GM13977 (cell line): ENCODE measurements around the gene DHFR2.
"Not testable (repeated sequence)": the region's sequence is repeated elsewhere in the genome, so short reads cannot be mapped to it uniquely, and the experiment has no call there.

Source experiments
- DNase-seq: peaks from one replicate; pipeline ENCODE4 v3.0.0; 2012; ENCODE audit warnings: low spot score
- CTCF ChIP-seq: IDR thresholded peaks from 2 replicates; pipeline ENCODE4 v1.5.1; 2012; ENCODE audit warnings: mild to moderate bottlenecking, control low read depth; ENCODE audit not compliant: insufficient read depth; ENCODE audit errors: extremely low read depth, missing control alignments
- in situ Hi-C: fragments of 300-500 bp; cut with MboI; formaldehyde crosslinking; loops from one replicate; pipeline ENCODE4 v1.12.0; 2022; ENCODE audit warnings: low sequenced_read_pairs, low pct_unique_long_range_greater_than_20kb, mixed read lengths, inconsistent platforms; ENCODE audit not compliant: unreplicated experiment

Gene DHFR2

GRCh38 chr3:94062513-94063404, at the start of gene DHFR2, which contains the start of gene NSUN3:
TSS of gene DHFR2 (minus strand) at chr3:94062916. CDS start at chr3:94061511, 1,405 bp downstream.
TSS of gene NSUN3 (plus strand) at chr3:94063061. CDS start at chr3:94063127, 66 bp downstream.
- TF ChIP-seq CTCF: no peak
- peak; percentile 74 for DNase-seq
- in situ Hi-C loops: no loop called here

GRCh38 chr3:94110854-94111253, 48.1 kb upstream of the DHFR2 start:
- TF ChIP-seq CTCF: no peak
- DNase-seq: no peak
- in situ Hi-C loops: no loop called here

DNA sequence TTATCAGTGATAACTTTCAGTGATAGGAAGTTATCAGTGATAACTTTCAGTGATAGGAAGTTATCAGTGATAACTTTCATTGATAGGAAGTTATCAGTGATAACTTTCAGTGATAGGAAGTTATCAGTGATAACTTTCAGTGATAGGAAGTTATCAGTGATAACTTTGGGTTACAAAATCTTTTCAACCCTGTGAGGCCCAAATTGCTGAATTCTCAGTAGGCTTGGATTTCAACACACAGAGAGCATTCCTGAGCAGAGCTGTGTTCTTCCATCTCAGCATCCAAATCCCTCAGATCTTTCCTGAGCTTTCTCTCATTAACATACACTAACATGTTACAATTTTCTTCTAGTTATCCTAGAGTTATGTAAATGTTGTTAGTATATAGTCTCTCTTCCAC, 47.5 kb upstream of the DHFR2 start:
- in situ Hi-C loops, DNase-seq: not testable (repeated sequence)

DNA sequence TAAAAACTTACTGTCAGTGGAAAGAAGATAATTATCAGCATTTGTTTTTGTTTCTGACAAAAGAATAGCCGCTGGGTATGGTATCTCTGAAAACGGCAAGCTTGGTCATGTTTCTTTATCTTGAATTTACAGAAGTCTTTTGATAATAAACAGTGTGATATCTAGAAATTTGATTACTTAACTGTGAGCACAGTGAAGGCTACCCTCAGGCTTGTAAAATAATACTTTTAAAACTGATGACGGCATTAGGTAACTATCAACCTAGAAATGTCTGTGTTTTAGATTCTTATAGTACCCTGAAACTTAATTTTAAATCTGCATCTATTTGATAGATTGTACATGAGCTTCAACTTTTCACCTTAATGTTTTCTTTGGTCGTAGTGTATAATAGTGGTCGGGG, 43.6 kb upstream of the DHFR2 start:
- DNase-seq: no peak
- in situ Hi-C loops: no loop called here
- TF ChIP-seq CTCF: no peak

- no peak for TF ChIP-seq CTCF
- no peak for DNase-seq
- in situ Hi-C loops: no loop called here
These were observed 39.1 kb upstream of the DHFR2 start for GRCh38 chr3:94101860-94102259.

DNA sequence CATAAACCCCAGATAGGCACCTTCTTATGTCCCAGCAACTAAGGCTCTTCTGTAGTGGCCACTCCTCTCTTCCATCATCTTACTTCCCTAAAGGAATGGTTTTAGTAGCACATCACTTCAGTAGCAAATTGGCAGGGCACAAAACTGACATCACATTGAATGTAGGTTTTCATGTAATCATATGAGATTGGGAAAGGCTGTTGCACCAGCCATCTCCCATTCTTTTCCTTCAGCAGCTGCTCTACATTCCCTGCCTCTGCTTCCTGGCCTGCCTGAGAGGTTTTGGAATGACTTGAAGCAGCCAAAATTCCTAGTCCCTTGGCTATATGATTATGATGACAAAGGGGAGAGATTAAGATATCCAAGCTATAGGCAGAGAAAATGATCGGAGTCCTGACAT, 36.6 kb upstream of the DHFR2 start:
- in situ Hi-C loops: no loop called here
- DNase-seq: no peak
- no peak for TF ChIP-seq CTCF

GRCh38 chr3:94098452-94098851, 35.7 kb upstream of the DHFR2 start:
- TF ChIP-seq CTCF: no peak
- in situ Hi-C loops: no loop called here
- no peak for DNase-seq
